Stimulated activated CD8-positive, alpha-beta memory T cell treated with anti-CD3 and anti-CD28 coated beads, Interleukin-4, amount 100 ng/mL, for 1 hour (primary cell): ENCODE data around the gene ST6GALNAC5.

Experiments used
- DNase-seq, 2 donors: peaks; one replicate each; pipeline ENCODE4 v3.0.0-alpha.2; 2020; ENCODE audit warnings: low read depth in 2 of 2, low spot score in 1 of 2

ST6GALNAC5 gene

DNA sequence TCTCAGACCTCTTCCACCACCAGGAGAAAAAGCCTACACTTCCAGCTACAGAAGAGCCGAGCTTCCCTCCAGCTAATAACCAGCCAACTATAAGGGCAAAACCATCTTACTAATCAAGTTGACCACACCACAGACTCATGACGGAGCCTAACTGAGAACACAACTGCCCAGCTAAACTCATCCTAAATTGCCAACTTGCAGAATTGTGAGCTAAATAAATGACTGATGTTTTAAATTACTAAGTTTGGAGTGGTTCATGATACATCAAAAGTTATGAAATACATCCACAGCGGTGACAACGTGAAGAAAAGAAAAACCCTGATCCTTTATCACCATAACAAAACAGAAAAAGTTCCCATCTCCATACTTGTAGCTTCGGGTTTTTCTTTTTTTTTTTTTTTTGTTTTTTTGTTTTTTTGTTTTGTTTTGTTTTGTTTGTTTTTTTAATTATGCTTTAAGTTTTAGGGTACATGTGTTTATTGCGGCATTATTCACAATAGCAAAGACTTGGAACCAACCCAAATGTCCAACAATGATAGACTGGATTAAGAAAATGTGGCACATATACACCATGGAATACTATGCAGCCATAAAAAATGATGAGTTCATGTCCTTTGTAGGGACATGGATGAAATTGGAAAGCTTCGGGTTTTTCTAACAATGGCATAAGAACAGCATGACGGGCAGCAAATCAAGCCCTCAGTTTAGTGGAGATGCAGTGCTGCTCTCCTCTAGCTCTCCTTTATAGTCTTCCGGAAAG lies 229.4 kb downstream of the ST6GALNAC5 start:
- DNase-seq: no peak

DNA sequence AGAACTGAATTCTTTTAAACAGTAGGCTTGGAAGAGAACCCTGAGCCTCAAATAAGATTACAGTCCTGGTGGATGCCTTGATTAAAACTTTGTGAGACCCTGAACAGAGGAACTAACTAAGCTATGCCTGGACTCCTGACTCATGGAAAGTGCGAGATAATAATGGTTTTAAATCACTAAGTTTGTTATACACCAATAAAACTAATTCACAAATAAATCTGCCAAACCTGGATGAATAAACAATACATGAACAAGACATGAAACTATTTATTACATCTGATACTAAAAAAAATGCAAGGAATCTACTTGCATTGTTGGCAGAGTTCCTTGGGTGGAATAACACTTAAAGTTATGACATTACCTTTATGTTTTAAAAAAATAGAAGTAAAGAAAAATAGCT lies 233.6 kb downstream of the ST6GALNAC5 start:
- DNase-seq: no peak

DNA sequence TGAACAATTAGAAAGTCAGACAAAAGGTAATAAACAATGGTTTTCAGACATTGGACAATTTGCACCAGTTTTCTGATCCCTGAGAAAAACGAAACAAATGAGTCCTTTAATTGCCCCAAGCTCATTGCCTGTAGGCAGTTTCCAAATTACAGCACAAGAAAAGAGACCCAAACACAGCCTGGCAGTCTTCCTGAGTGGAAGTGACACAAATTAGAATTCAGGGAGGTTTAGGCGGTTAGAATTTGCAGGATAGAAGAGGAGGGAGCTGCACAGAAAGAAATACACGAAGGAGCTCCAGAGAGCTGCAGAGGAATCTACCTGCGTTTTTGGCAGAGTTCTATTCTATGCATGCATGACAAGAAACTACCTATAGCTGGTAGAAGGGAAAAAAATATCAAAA lies 236.2 kb downstream of the ST6GALNAC5 start:
- no peak for DNase-seq

DNA sequence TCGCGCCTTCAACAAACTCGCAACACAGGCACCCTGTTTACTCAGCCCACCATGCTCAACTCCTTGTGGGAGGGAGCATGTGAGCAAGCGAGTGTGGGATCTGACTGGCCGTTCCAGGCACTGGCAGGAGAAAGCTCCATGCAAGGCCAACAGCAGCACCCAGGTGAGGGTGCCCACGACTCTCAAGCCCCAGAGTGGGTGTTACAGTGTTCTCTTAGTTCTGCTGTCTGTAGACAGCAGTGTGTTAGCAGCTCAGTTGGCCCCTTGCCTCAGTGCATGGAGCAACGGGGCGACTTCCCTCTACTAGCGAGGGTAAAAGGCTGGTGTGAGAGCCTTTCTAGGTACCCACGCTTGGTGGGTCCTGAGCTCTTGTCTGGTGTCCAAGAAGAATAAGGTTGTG lies 237.4 kb downstream of the ST6GALNAC5 start:
- no peak for DNase-seq
